ENCODE results near the gene ARHGEF1.

The ARHGEF1 gene

GRCh38 chr19:41901707-41902360 lies 18.9 kb downstream of the ARHGEF1 start:
- DNase-seq, result no peak
- H3K27ac ChIP-seq (ENCODE audit: low read depth, low read length), result no peak overlapping the region
- H3K9me3 ChIP-seq (ENCODE audit: insufficient read depth, low read depth, low read length), result peaks cover 2% of the 10 kb centered on the region
- peaks cover 76 to 80% of the 10 kb centered on the region in 2 experiments for H3K36me3 ChIP-seq (ENCODE audit: control insufficient read depth in 1 of 2, insufficient read depth in 2 of 2, low read length in 2 of 2)
- H2BK5ac ChIP-seq (ENCODE audit: low read depth, low read length, poor library complexity), result no peak overlapping the region
- no peak overlapping the region for H3K18ac ChIP-seq (ENCODE audit: low read length)
- no peak overlapping the region for H3K4ac ChIP-seq (ENCODE audit: low read depth, low read length)
- no peaks in the 10 kb centered on the region for H3K79me1 ChIP-seq (ENCODE audit: low read length)
- no peak overlapping the region for H4K12ac ChIP-seq (ENCODE audit: low read depth, low read length)
- H3K27me3 ChIP-seq (ENCODE audit: insufficient read depth, low read length), result no peaks in the 10 kb centered on the region
- no peak overlapping the region for H4K8ac ChIP-seq (ENCODE audit: low read depth, low read length)
- H2BK12ac ChIP-seq (ENCODE audit: low read length), result no peak overlapping the region
- H3K4me1 ChIP-seq (ENCODE audit: control insufficient read depth in 1 of 2, insufficient read depth in 2 of 2, low read length in 2 of 2), result no peaks in the 10 kb centered on the region
- H3K79me2 ChIP-seq (ENCODE audit: control insufficient read depth, insufficient read depth, low read length, poor library complexity), result no peaks in the 10 kb centered on the region
- H2AFZ ChIP-seq (ENCODE audit: insufficient read depth, low read length, poor library complexity), result no peak overlapping the region
- H2AK5ac ChIP-seq (ENCODE audit: low read length), result no peak overlapping the region
- no peak overlapping the region for H4K91ac ChIP-seq (ENCODE audit: low read depth, low read length)
- H3K9ac ChIP-seq (ENCODE audit: low read length), result no peak overlapping the region
- no peak overlapping the region for H3K23ac ChIP-seq (ENCODE audit: low read length)
- H3K4me3 ChIP-seq (ENCODE audit: low read depth, low read length), result no peak overlapping the region
- no CpG with 5 or more reads among the region's 21 CpGs for WGBS (ENCODE audit: extremely low coverage, insufficient coverage, insufficient read length)
- no peak overlapping the region for H3K14ac ChIP-seq (ENCODE audit: low read length)
- no peak overlapping the region for H2BK120ac ChIP-seq (ENCODE audit: insufficient read depth, low read length, poor library complexity)
- no peak overlapping the region for H3K4me2 ChIP-seq (ENCODE audit: low read length)

GRCh38 chr19:41902594-41902993 lies 19.6 kb downstream of the ARHGEF1 start:
- no peak overlapping the region for H3K27ac ChIP-seq (ENCODE audit: low read depth, low read length)
- H3K14ac ChIP-seq (ENCODE audit: low read length), result no peak overlapping the region
- H4K91ac ChIP-seq (ENCODE audit: low read depth, low read length), result no peak overlapping the region
- no peaks in the 10 kb centered on the region for H3K79me1 ChIP-seq (ENCODE audit: low read length)
- no peak overlapping the region for H2AK5ac ChIP-seq (ENCODE audit: low read length)
- no peak overlapping the region for H4K8ac ChIP-seq (ENCODE audit: low read depth, low read length)
- no peak overlapping the region for H3K18ac ChIP-seq (ENCODE audit: low read length)
- H2BK120ac ChIP-seq (ENCODE audit: insufficient read depth, low read length, poor library complexity), result no peak overlapping the region
- H3K9me3 ChIP-seq (ENCODE audit: insufficient read depth, low read depth, low read length), result peaks cover 2% of the 10 kb centered on the region
- no peak overlapping the region for H3K9ac ChIP-seq (ENCODE audit: low read length)
- H3K4me2 ChIP-seq (ENCODE audit: low read length), result no peak overlapping the region
- no peaks in the 10 kb centered on the region for H3K4me1 ChIP-seq (ENCODE audit: control insufficient read depth in 1 of 2, insufficient read depth in 2 of 2, low read length in 2 of 2)
- no peak overlapping the region for H4K12ac ChIP-seq (ENCODE audit: low read depth, low read length)
- H3K27me3 ChIP-seq (ENCODE audit: insufficient read depth, low read length), result no peaks in the 10 kb centered on the region
- no peak overlapping the region for H2BK12ac ChIP-seq (ENCODE audit: low read length)
- no peak for DNase-seq
- H2BK5ac ChIP-seq (ENCODE audit: low read depth, low read length, poor library complexity), result no peak overlapping the region
- H3K4me3 ChIP-seq (ENCODE audit: low read depth, low read length), result peak overlapping the region; percentile 10
- no peak overlapping the region for H3K4ac ChIP-seq (ENCODE audit: low read depth, low read length)
- WGBS (ENCODE audit: extremely low coverage, insufficient coverage, insufficient read length), result no CpG with 5 or more reads among the region's 17 CpGs
- H3K36me3 ChIP-seq (ENCODE audit: control insufficient read depth in 1 of 2, insufficient read depth in 2 of 2, low read length in 2 of 2), result peaks cover 78 to 83% of the 10 kb centered on the region in 2 experiments
- no peak overlapping the region for H3K23ac ChIP-seq (ENCODE audit: low read length)
- no peak overlapping the region for H2AFZ ChIP-seq (ENCODE audit: insufficient read depth, low read length, poor library complexity)
- H3K79me2 ChIP-seq (ENCODE audit: control insufficient read depth, insufficient read depth, low read length, poor library complexity), result no peaks in the 10 kb centered on the region

- Histone ChIP-seq H3K79me2 (ENCODE audit: control insufficient read depth, insufficient read depth, low read length, poor library complexity) (no peaks in the 10 kb centered on the region), H2BK120ac (ENCODE audit: insufficient read depth, low read length, poor library complexity) (no peak overlapping the region), H3K9me3 (ENCODE audit: insufficient read depth, low read depth, low read length) (peaks cover 2% of the 10 kb centered on the region), H3K14ac (ENCODE audit: low read length) (no peak overlapping the region), H3K9ac (ENCODE audit: low read length) (no peak overlapping the region), H3K4ac (ENCODE audit: low read depth, low read length) (no peak overlapping the region), H3K27ac (ENCODE audit: low read depth, low read length) (no peak overlapping the region), H3K79me1 (ENCODE audit: low read length) (no peaks in the 10 kb centered on the region), H3K36me3 (ENCODE audit: control insufficient read depth in 1 of 2, insufficient read depth in 2 of 2, low read length in 2 of 2) (peaks cover 70 to 77% of the 10 kb centered on the region in 2 experiments), H2AFZ (ENCODE audit: insufficient read depth, low read length, poor library complexity) (no peak overlapping the region), H3K27me3 (ENCODE audit: insufficient read depth, low read length) (no peaks in the 10 kb centered on the region), H4K8ac (ENCODE audit: low read depth, low read length) (no peak overlapping the region), H3K4me1 (ENCODE audit: control insufficient read depth in 1 of 2, insufficient read depth in 2 of 2, low read length in 2 of 2) (no peaks in the 10 kb centered on the region), H3K23ac (ENCODE audit: low read length) (no peak overlapping the region), H2BK12ac (ENCODE audit: low read length) (no peak overlapping the region), H2AK5ac (ENCODE audit: low read length) (no peak overlapping the region), H3K4me2 (ENCODE audit: low read length) (no peak overlapping the region), H4K12ac (ENCODE audit: low read depth, low read length) (no peak overlapping the region), H3K18ac (ENCODE audit: low read length) (no peak overlapping the region), H4K91ac (ENCODE audit: low read depth, low read length) (no peak overlapping the region), H2BK5ac (ENCODE audit: low read depth, low read length, poor library complexity) (no peak overlapping the region), H3K4me3 (ENCODE audit: low read depth, low read length) (no peak overlapping the region)
- DNase-seq, result no peak
- no CpG with 5 or more reads among the region's 19 CpGs for WGBS (ENCODE audit: extremely low coverage, insufficient coverage, insufficient read length)
These were observed 20.4 kb downstream of the ARHGEF1 start for GRCh38 chr19:41903193-41903953.

GRCh38 chr19:41904118-41904870 lies 21.3 kb downstream of the ARHGEF1 start:
- no peak overlapping the region for H2BK120ac ChIP-seq (ENCODE audit: insufficient read depth, low read length, poor library complexity)
- H3K4ac ChIP-seq (ENCODE audit: low read depth, low read length), result no peak overlapping the region
- H2BK12ac ChIP-seq (ENCODE audit: low read length), result no peak overlapping the region
- no peak overlapping the region for H3K14ac ChIP-seq (ENCODE audit: low read length)
- H3K4me1 ChIP-seq (ENCODE audit: control insufficient read depth in 1 of 2, insufficient read depth in 2 of 2, low read length in 2 of 2), result no peaks in the 10 kb centered on the region
- H4K8ac ChIP-seq (ENCODE audit: low read depth, low read length), result no peak overlapping the region
- no peak overlapping the region for H3K27ac ChIP-seq (ENCODE audit: low read depth, low read length)
- no peaks in the 10 kb centered on the region for H3K27me3 ChIP-seq (ENCODE audit: insufficient read depth, low read length)
- H3K36me3 ChIP-seq (ENCODE audit: control insufficient read depth in 1 of 2, insufficient read depth in 2 of 2, low read length in 2 of 2), result peaks cover 66 to 70% of the 10 kb centered on the region in 2 experiments
- no peaks in the 10 kb centered on the region for H3K79me1 ChIP-seq (ENCODE audit: low read length)
- no peak overlapping the region for H3K23ac ChIP-seq (ENCODE audit: low read length)
- no peak for DNase-seq
- H3K18ac ChIP-seq (ENCODE audit: low read length), result no peak overlapping the region
- H3K9ac ChIP-seq (ENCODE audit: low read length), result no peak overlapping the region
- no peak overlapping the region for H4K91ac ChIP-seq (ENCODE audit: low read depth, low read length)
- no peaks in the 10 kb centered on the region for H3K79me2 ChIP-seq (ENCODE audit: control insufficient read depth, insufficient read depth, low read length, poor library complexity)
- no CpG with 5 or more reads among the region's 30 CpGs for WGBS (ENCODE audit: extremely low coverage, insufficient coverage, insufficient read length)
- no peak overlapping the region for H3K4me2 ChIP-seq (ENCODE audit: low read length)
- no peak overlapping the region for H2AFZ ChIP-seq (ENCODE audit: insufficient read depth, low read length, poor library complexity)
- H2AK5ac ChIP-seq (ENCODE audit: low read length), result no peak overlapping the region
- no peak overlapping the region for H4K12ac ChIP-seq (ENCODE audit: low read depth, low read length)
- H3K9me3 ChIP-seq (ENCODE audit: insufficient read depth, low read depth, low read length), result peaks cover 2% of the 10 kb centered on the region
- H3K4me3 ChIP-seq (ENCODE audit: low read depth, low read length), result no peak overlapping the region
- H2BK5ac ChIP-seq (ENCODE audit: low read depth, low read length, poor library complexity), result no peak overlapping the region
